22Rv1 (cell line): ENCODE measurements around the gene MAD1L1.

ENCODE experiments used
- ZFX ChIP-seq: fragments of 450-650 bp; IDR thresholded peaks from 2 replicates; pipeline ENCODE4 v1.6.1; 2017; ENCODE audit warnings: antibody characterized with exemption, borderline replicate concordance
- TF ChIP-seq, protein P1 (sequence below): fragments of 450-650 bp; IDR thresholded peaks from 2 replicates; pipeline ENCODE4 v1.5.1; 2017; ENCODE audit warnings: mild to moderate bottlenecking

DNA sequence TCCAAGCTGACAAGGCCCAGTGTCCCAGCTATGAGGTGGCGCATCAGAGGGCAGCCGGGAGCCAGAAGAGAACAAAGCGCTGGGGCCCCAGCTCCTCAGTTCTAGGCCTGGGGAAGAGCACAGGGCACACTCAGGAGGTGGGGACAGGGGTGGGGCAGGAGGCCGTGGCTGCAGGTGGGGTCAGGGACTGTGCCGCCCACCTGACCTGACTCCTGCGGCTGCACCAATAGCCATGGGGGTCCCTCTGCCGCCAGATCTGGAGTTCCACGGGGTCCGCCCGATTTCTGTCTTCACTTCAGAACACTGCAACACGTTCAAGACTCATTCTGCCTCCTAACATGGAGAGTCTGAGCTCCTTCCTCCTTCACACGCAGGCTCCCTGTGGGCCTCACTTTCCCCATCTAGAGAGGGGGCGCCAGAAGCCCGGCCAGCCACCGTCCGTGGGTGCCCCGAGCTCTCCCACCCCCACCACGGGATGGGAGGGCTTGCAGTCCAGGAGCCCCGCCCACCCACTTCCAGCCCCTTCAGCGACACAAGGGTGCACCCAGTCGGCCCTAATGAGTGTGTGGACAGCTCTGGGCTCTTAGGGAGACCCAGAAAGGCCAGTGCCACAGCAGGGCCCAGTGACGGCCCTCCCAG is 278.3 kb downstream of the MAD1L1 start:
- TF ChIP-seq, protein P1, sequence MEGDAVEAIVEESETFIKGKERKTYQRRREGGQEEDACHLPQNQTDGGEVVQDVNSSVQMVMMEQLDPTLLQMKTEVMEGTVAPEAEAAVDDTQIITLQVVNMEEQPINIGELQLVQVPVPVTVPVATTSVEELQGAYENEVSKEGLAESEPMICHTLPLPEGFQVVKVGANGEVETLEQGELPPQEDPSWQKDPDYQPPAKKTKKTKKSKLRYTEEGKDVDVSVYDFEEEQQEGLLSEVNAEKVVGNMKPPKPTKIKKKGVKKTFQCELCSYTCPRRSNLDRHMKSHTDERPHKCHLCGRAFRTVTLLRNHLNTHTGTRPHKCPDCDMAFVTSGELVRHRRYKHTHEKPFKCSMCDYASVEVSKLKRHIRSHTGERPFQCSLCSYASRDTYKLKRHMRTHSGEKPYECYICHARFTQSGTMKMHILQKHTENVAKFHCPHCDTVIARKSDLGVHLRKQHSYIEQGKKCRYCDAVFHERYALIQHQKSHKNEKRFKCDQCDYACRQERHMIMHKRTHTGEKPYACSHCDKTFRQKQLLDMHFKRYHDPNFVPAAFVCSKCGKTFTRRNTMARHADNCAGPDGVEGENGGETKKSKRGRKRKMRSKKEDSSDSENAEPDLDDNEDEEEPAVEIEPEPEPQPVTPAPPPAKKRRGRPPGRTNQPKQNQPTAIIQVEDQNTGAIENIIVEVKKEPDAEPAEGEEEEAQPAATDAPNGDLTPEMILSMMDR = no peak
- TF ChIP-seq ZFX = no peak
